Stimulated activated CD4-positive, alpha-beta T cell treated with anti-CD3 and anti-CD28 coated beads, Interleukin-4, amount 100 ng/mL, for 1 hour (primary cell): Measurements from ENCODE around the gene KRTAP1-3.
"Not testable (repeated sequence)": the region's sequence is repeated elsewhere in the genome, so short reads cannot be mapped to it uniquely, and the experiment has no call there.

ENCODE experiments used
- DNase-seq: peaks from one replicate; pipeline ENCODE4 v3.0.0-alpha.2; 2020

The KRTAP1-3 gene

DNA sequence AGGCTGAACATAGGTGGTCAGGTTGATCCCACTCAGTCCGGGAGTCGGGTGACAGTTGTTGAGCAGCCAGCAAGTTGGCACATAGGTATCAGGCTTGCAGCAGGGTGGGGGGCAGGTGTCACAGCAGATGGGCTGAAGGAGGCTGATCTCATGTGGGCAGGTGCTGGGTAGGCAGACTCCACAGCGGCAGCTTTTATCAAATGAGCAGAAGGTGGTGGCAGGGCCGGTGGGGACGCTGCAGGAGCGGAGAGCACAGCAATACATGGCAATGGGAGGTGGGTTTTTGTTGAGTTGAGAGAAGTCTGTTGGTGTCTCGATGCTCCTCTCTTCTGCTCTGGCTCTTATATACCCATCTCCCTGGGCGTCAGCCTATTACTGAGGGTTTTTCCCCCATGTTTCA, 25.9 kb downstream of the KRTAP1-3 start, which contains the start of gene KRTAP3-1:
Gene KRTAP3-1, minus strand, starts transcription at position 318 of the 400 bp plus-strand sequence. Its CDS starts 54 bp downstream, at position 264.
- no peak for DNase-seq

- no peak for DNase-seq
Measured at GRCh38 chr17:41004397-41004796, 30.3 kb downstream of the KRTAP1-3 start.

DNA sequence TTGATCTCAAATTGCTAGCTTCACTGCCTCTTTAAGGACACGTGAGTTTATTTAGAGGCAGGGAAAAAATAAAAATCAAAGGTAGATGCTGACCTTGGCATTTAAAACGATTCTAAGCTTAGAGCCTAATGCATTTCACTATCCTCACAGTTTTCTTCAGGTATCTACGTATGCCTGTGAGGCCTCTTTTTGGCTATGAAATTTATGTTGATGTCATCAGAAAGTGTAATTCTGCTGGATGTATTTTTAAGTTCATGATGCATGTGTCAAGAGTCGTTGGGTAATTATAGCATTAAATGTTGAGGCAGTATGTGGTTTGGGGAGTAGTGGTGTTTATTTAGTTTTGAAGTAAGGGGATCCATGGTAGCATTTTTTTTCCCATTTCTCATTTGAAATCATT, 30.7 kb downstream of the KRTAP1-3 start:
- DNase-seq, result no peak

- DNase-seq, result no peak
Measured at GRCh38 chr17:41002814-41003213, 31.9 kb downstream of the KRTAP1-3 start.

DNA sequence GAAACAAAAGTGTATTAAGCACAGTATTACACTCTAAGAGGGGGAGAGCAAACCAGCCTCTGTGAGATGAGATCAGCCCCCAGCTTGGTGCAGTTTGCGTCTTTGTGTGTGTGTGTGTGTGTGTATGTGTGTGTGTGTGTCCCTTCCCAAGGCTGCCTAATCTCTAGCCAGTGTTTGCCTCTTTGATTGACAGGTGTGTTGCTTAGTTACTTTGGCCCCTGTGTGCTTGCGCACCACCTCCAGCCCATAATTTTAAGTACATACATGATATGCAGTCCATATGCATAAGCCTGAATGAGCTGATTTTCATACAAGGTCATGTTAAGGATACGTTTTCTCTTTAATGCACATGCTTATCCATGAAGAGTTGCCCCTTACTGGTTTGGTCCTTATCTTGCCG, 32.9 kb downstream of the KRTAP1-3 start:
- DNase-seq, result no peak

DNA sequence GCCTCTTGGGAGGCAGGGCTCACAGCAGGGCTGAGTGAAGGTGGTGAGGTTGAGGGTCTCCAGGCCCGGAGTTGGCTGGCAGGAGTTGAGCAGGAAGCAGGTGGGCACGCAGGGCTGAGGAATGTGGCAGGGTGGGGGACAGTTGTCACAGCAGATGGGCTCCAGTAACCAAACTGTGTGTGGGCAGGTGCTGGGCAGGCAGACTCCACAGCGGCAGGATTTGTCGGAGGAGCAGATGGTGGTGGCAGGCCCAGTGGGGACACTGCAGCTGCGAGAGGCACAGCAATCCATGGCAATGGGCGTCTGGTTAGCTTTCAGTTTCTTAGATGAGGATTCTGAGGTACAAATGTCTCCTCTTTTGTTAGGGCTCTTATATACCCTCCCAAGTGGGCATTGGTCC, 35.1 kb downstream of the KRTAP1-3 start, which contains the start of gene KRTAP3-2:
Gene KRTAP3-2, minus strand, starts transcription at position 344 of the 400 bp plus-strand sequence. Its CDS starts 53 bp downstream, at position 291.
- DNase-seq, result not testable (repeated sequence)

GRCh38 chr17:40997361-40997760, 37.3 kb downstream of the KRTAP1-3 start:
- DNase-seq, result no peak

DNA sequence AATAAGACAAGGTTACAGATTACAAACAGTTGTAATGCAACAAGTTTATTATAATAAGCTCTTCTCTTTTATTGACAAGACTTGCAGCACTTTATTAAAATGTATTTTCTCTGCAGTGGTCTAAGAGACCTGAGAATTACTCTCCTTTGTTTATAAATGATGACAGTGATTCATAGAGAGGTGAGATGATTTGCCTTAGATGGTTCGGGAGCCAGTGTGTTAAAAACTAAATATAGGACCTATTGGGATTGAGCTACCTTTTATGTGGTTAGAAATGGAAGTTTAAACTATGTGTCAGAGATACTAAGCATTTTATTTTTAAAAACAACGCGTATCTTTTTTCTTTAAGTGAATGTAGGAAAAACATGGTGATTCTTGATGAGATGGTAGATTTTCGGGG, 37.8 kb downstream of the KRTAP1-3 start:
- no peak for DNase-seq

- no peak for DNase-seq
Measured at GRCh38 chr17:40995116-40995515, 39.6 kb downstream of the KRTAP1-3 start.

DNA sequence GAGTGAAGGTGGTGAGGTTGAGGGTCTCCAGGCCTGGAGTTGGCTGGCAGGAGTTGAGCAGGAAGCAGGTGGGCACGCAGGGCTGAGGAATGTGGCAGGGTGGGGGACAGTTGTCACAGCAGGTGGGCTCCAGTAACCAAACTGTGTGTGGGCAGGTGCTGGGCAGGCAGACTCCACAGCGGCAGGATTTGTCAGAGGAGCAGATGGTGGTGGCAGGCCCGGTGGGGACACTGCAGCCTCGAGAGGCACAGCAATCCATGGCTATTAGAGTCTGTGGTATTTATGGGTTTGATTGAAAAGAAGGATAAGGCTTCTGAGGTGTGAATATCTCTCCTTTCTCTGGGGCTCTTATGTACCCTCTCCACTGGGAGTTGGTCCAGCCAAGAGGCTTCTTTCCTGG, 40.8 kb downstream of the KRTAP1-3 start, which contains the start of gene KRTAP3-3:
Gene KRTAP3-3, minus strand, starts transcription at position 326 of the 400 bp plus-strand sequence. Its CDS starts 67 bp downstream, at position 259.
- DNase-seq, result no peak

DNA sequence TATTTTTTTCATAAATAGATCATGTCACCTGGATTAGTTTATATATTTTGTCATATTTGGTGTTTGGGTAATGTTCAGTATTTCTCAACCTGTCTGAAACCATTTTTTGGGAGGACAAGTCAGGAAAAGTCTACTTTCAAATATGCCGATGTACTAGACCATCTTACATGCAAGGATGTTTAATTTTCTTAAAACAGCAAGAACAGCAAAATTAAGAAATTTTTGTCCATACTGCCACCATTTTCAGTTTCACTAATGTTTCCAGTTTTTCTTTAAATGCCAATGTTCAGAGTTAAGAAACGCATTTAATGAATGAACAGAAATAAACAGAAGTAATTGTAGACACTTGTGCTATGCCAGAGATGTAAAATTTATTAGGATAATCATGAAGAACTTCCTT, 41.6 kb downstream of the KRTAP1-3 start:
- no peak for DNase-seq

DNA sequence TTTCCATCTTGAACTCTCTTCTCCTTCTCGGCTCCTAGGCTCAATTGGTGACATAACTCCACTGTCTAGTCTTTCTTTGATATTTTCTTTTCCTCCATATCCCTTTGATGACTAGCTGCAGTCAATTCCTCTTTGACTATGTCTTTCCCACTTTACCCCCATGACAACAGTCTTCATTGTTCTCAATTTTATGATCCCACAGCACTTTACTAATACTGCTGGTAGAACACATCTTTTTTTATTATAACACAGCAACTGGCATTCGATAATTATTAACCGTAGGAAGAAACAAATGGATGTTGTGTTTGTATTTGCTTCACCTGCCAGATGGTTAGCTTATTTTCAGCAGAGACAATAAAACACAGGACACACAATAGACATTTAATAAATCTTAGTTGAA, 42.0 kb downstream of the KRTAP1-3 start:
- DNase-seq, result no peak

- DNase-seq, result no peak
Measured at GRCh38 chr17:40986920-40987319, 47.8 kb downstream of the KRTAP1-3 start.

GRCh38 chr17:40984226-40984625, 50.4 kb downstream of the KRTAP1-3 start, which contains the start of gene KRT40:
Gene KRT40, minus strand, starts transcription at chr17:40984326. Its CDS starts 53 bp downstream, at chr17:40984273.
- no peak for DNase-seq
